NCI-H1417 (cell line): ENCODE results near the gene BARHL2.
A peak's percentile ranks its signal among the peaks of the same experiment; 100 is the strongest.

ENCODE experiments used
- DNase-seq, 3 experiments: peaks; one replicate each; lab custom pipeline; 2025; lab: John Stamatoyannopoulos, UW

The BARHL2 gene

DNA sequence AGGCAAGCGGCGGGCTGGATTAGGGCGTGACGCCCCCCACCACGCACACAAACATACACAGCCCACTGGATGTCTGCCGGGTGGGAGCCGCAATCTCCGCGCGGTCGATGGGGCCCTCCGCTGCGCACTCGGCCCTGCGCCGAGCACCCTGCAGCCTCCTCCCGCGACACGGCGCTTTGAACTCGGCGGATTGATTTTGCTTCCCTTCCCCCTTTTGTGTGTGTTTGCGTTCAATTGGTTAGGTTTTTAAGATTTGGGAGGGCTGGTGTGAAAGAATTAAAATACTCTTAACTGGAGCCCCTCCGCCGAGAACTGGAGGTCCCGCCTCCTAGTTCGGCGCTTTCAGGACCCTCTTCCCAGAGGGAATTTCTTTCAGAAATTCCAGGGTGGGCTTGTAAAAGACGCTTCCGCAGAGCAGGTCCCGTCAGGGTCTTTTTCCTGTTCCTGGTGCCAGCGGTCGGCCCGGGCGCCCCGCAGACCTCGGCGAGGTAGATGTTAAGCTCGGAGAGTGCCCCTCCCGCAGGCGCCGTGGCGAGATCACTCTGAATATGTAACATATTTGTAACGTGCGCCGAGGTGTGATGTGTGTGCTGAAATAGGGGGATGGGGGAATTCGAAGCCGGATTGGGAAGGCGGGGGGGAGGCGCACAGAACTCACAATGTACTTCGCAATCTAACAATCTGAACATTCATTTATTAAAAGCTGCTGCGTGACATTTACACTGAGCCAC is 8.0 kb upstream of the BARHL2 start:
- DNase-seq: peak in 2 of 3 experiments; percentile 43 to 62

DNA sequence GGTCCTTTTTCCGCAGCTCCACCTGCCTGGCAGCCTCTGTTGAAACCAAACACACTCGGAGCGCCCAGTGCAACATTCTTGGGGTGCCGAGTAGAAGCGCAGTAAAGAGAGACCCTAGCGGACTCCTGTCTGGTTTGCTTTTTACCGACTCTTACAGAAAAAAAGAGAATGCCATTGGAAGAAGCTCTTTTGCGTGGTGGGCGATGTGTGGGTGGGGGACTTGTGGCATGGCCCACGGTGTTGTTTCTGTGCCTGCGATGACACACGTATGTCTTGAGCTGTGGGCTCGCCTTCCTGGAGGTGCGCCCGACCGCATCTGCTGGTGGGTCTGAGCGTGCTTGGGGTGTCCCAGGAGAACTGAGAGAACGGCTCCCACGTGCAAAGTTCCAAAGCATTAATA is 7.3 kb upstream of the BARHL2 start:
- no peak for DNase-seq

GRCh38 chr1:90723590-90724108 is 6.5 kb upstream of the BARHL2 start:
- no peak for DNase-seq

DNA sequence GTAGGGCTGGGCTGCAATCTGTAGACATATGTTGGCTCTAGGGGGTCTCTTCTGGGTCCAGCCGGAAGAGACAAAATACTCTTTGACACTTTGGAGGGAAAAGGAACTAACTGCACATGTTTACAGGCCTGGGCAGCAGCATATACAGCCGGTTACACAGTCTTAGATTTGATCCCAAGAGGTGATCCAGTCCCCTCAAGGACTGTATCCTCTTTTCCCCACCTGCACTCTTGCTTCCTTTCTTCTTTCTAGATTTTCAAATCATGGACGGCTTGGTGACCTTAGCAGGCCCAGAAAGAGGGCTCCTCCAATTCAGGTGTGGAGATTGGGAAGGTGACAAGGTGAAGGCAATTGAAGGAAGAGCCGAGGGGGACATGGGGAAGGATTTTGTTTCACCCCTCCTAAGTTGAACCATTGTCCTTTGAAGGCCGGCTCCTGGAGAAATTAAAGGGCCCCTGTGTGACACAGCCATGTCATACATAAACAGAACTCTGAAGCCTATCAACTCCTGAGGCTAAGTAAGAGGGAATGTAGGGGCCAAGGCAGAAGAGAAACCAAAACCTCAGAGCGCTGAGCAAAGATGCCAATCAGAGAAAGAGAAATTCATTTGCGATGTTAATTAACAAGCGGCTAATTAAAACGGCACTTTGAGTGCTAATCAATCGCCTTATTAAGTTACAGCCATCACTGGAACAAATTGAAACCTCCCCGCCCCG is 5.9 kb upstream of the BARHL2 start:
- DNase-seq: no peak

- DNase-seq: peak; percentile 61 to 83 (median 83)
These were observed 4.4 kb upstream of the BARHL2 start for GRCh38 chr1:90721210-90722194.

DNA sequence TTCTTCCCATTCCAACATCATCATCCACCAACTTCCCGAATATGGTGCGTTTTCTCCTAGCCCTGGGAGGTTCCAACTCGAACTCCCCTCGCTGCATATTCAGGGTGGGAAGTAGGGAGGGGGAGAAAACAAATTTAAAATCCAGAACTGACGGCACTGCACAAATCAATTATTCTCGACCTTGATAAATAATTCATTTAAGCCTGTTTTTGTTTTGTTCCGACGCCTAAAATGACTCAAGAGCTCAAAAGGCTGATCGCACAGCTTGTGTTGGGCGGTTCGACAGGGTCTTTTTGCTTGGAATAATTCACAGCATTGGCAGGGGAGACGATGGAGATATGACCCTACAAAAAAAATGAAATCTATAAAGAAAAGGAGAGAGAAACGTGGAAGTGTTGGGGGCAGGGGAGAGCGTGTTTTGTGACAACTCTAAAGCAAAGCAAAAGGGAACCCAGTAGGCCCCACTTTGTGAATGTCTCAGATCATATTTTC is 3.1 kb upstream of the BARHL2 start:
- DNase-seq: no peak

- no peak for DNase-seq
These were observed 2.4 kb upstream of the BARHL2 start for GRCh38 chr1:90719330-90720144.

- DNase-seq: peak; percentile 29 to 74 (median 73)
These were observed 1.6 kb upstream of the BARHL2 start for GRCh38 chr1:90718411-90719329.

- DNase-seq: peak; percentile 71 to 87 (median 85)
These were observed 736 bp upstream of the BARHL2 start for GRCh38 chr1:90717665-90718410.

DNA sequence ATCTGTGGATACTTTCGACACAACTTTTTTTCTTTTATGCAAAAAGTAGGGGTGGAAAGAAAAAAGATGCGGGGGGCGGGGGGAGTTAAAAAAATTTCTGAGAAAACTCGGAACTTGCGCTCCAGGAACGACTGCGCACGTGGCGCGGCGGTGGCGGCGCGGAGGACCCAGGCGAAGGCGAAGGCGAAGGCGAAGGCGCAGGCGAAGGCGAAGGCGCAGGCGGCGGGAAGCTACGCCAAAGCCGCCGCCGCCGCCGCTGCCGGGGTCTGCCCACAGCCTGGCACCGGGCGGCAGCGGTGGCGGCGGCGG is 208 bp upstream of the BARHL2 start:
- no peak for DNase-seq

DNA sequence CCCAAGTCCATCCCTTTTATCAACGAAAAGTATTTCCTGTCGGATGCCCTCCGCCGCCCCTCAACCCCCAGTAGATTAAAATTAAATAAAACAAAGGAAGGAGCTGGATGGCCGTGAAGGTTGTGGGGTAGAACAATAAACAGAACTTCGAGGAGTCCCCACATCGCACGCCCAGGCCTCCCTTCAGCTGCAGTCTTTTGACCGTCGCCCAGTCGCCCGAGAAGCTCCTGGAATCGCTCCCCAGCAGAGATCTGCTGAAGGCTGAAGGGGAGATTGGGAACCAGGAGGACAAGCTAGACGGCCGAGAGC is 905 bp downstream of the BARHL2 start:
- no peak for DNase-seq

- no peak for DNase-seq
These were observed 1.8 kb downstream of the BARHL2 start for GRCh38 chr1:90715309-90715708.

DNA sequence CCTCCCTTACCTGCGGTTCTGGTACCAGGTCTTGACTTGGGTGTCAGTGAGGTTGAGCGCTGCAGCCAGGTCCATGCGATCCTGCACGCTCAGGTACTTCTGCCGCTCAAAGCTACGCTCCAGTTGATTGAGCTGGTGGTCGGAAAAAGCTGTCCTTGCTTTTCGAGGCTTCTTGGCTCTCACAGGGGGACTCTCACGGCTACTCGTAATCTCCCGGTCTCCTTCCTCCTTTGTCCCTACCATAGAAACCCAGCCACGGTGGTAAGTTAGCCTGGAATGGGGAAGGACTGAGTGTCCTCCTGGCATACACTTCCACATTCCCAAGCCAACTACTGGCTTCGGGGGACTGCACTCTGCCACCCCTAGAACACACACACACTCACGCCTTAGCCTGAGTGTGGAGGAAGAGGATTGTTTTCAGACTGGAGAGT is 2.6 kb downstream of the BARHL2 start:
- no peak for DNase-seq

- DNase-seq: no peak
These were observed 3.2 kb downstream of the BARHL2 start for GRCh38 chr1:90713741-90714509.

GRCh38 chr1:90712915-90713730 is 4.0 kb downstream of the BARHL2 start:
- DNase-seq: no peak

DNA sequence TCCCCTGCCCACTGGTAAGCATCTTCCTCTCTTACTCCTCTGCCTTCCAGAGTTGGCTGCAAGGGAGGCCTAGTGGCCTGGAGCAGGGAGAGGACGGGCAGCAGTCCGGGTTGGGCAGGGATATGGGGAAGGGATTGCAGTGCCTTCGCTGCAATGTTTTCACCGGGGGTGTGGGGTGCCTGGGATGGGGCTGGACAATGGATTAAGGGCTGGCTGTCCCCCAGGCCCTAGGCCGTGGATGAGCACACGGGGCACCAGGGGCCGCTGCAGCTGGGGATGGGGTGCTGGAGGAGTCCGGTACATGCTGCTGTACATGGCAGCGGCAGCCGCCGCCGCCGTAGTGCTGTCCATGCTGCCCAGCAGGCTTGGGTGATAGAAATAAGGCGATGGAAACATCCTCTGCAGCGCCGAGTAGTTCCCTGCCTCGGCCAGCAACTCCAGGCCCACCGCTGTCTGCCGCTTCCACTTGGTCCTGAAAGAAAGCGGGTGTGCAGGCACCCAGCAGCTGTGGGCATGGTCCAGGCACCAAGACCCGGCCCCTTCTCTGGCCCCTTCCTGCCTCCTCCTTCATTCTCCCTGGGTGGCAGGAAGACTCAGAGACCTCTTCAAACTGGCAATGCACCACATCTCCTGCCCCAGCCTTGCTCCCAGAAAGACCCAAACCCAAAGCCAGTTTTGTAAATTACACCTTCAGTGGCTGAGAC is 4.8 kb downstream of the BARHL2 start:
- no peak for DNase-seq

GRCh38 chr1:90711696-90712095 is 5.4 kb downstream of the BARHL2 start:
- DNase-seq: no peak
